NCI-H146 treated with DMSO at 0.1 percent for 48 hours (cell line): ENCODE measurements around the gene NOL12.
"Not testable (repeated sequence)": the region's sequence is repeated elsewhere in the genome, so short reads cannot be mapped to it uniquely, and the experiment has no call there.

Experiments used
- DNase-seq: peaks from one replicate; lab custom pipeline; 2025; ENCODE audit not compliant: unreplicated experiment; lab: John Stamatoyannopoulos, UW

NOL12 gene

GRCh38 chr22:37710675-37711074 lies 24.5 kb downstream of the NOL12 start:
- no peak for DNase-seq

GRCh38 chr22:37711490-37711889 lies 25.3 kb downstream of the NOL12 start:
- DNase-seq, result no peak

GRCh38 chr22:37713761-37714160 lies 27.6 kb downstream of the NOL12 start:
- no peak for DNase-seq

DNA sequence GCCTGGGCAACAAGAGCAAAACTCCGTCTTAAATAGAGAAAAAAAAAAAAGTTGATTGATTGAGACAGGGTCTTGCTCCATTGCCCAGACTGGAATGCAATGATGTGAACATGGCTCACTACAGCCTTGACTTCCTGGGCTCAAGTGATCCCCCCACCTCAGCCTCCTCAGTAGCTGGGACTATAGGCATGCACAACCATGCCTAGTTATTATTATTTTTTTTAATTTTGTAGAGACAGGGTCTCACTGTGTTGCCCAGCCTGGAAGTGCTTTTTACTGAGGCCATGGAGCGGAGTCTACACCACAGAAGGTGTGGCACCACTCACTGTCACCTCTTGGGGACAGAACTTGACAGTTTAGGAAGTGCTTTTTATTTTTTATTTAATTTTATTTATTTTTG lies 28.5 kb downstream of the NOL12 start:
- DNase-seq, result no peak

- no peak for DNase-seq
These were observed 29.6 kb downstream of the NOL12 start for GRCh38 chr22:37715760-37716159.

DNA sequence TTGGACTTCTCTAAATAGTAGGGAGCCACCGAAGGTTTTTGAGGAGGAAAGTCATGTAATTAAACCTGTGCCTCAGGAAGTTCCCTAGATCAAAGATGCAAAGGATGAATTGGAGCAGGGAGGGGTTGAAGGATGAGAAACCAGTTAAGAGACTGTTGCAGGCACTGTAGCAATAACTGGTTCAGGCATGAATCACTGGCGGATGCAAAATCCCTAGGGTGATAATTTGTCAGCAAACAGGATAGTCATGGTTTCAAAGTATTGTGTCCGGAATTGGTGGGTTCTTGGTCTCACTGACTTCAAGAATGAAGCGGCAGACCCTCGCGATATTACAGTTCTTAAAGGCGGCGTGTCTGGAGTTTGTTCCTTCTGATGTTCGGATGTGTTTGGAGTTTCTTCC lies 30.6 kb downstream of the NOL12 start:
- no peak for DNase-seq

DNA sequence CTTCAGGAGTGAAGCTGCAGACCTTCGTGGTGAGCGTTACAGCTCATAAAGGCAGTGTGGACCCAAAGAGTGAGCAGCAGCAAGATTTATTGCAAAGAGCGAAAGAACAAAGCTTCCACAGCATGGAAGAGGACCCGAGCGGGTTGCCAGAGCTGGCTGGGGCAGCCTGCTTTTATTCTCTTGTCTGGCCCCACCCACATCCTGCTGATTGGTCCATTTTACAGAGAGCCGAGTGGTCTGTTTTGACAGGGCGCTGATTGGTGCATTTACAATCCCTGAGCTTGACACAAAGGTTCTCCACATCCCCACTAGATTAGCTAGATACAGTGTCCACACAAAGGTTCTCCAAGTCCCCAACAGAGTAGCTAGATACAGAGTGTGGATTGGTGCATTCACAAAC lies 31.1 kb downstream of the NOL12 start:
- not testable (repeated sequence) for DNase-seq

DNA sequence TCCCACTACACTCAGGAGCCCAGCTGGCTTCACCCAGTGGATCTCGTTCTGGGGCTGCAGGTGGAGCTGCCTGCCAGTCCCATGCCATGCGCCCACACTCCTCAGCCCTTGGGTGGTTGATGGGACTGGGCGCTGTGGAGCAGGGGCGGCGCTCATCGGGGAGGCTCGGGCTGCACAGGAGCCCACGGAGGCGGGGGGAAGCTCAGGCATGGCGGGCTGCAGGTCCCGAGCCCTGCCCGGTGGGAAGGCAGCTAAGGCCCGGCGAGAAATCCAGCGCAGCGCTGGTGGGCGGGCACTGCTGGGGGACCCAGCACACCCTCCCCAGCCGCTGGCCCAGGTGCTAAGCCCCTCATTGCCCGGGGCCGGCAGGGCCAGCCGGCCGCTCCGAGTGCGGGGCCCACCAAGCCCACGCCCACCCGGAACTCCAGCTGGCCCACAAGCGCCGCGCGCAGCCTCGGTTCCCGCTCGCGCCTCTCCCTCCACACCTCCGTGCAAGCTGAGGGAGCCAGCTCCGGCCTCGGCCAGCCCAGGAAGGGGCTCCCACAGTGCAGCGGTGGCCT lies 31.7 kb downstream of the NOL12 start:
- DNase-seq, result not testable (repeated sequence)

GRCh38 chr22:37725551-37726240 lies 39.6 kb downstream of the NOL12 start:
- DNase-seq, result no peak

DNA sequence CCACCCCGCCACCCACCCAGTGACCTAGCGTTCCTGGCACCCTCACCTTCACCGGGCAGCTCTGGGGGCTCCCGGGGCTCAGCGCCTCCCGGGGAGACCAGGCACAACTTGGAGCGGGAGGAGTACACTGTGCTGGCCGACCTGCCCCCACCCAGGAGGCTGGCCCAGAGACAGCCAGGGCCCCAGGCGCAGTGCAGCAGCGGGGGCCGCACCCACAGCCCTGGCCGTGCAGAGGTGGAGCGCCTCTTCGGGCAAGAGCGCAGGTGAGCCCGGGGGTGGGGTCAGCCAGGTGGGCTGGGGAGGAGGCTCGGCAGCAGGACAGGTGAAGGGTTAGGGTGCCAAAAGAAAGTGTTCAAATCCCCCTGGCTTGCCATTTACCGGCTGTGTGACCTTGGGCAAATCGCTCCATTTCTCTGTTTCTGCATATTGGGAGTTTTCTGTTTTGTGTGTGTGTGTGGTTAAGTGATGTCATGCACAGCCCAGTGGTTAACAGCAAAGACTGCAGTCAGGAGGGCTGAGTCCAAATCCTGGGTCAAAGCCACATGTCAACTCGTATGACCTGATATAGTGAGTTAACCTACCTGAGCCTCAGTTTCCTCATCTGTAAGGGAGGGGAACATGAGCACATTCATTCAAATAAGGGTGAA lies 40.2 kb downstream of the NOL12 start:
- DNase-seq, result no peak

DNA sequence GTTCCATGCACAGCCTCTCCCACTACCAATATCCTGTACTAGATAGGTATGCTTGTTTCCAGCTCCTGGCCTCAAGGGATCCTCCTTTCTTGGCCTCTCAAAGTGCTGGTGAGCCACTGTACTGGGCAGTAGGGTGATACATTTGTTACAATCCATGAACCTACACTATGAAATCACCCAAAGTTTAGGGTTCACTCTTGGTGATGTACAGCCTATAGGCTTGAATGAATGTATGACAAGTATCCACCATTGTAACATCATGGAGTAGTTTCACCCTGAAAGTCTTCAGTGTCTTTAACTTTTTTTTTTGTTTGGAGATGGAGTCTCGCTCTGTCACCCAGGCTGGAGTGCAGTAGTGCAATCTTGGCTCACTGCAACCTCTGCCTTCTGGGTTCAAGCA lies 42.5 kb downstream of the NOL12 start:
- DNase-seq, result no peak

- no peak for DNase-seq
These were observed 45.8 kb downstream of the NOL12 start for GRCh38 chr22:37731804-37732471.

- no peak for DNase-seq
These were observed 46.8 kb downstream of the NOL12 start for GRCh38 chr22:37732699-37733607.

DNA sequence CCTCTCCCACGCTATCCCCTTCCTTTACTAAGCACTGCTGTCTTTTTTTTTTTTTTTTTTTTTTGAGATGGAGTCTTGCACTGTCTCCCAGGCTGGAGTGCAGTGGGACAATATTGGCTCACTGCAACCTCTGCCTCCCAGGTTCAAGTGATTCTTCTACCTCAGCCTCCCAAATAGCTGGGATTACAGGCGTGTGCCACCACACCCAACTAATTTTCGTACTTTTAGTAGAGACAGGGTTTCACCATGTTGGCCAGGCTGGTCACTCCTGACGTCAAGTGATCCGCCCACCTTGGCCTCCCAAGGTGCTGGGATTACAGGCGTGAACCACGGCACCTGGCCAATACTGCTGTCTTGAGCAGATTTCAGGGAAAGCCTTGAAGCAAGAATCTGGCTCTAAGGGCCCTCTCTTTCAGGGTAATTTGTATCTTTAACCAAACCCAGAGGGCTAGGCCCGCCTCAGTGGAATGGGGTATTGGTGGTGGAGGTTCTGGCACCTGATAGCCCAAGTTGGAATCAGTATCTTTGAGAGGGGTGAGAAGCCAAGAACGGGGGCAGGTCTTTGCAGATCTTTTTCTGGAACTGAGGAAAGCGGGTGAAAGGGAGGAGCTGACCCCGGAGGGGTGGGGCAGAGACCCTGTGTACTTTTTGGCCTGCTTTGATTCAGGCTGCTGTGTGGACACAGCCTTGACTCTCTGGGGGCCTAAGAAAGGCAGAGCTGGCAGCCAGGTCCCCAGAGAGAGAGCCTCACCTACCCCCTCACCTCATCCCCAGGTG lies 47.7 kb downstream of the NOL12 start:
- no peak for DNase-seq

DNA sequence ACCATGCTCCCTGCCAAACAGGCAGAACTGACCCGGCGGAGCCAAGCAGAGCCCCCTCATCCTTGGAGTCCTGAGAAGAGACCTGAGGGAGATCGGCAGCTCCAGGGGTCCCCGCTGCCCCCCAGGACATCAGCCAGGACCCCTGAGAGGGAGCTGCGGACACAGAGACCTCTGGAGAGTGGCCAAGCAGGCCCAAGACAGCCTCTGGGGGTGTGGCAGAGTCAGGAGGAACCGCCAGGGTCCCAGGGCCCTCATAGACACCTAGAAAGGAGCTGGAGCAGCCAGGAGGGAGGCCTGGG lies 48.2 kb downstream of the NOL12 start:
- no peak for DNase-seq

- peak; percentile 9 for DNase-seq
These were observed 48.9 kb downstream of the NOL12 start for GRCh38 chr22:37734964-37735451.

DNA sequence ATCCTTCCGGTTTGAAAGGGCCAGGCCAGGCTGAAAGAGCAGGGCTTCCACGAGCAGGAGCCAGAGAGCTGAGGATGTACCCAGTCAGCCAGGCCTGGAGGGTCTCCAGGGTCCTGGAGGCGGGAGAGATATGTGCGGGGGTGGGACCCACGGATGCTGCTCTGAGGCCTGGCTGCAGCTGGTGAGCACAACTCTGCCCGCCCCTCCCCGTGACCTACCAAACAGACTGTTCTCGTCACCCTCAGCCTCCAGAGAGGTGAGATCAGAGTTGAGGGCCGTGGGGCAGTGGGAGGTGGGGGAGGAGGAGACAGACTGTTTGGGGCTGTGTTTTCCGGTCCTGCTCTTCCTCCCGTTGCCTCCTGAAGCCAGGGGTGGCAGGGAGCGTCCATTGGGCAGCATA lies 52.9 kb downstream of the NOL12 start:
- DNase-seq, result no peak

- DNase-seq, result no peak
These were observed 53.5 kb downstream of the NOL12 start for GRCh38 chr22:37739611-37740049.

- no peak for DNase-seq
These were observed 54.5 kb downstream of the NOL12 start for GRCh38 chr22:37740455-37741311.
